ENCODE data around the gene ARSA. TPM values are rescaled to one million over a fixed set of nuclear protein-coding genes. Genes with fewer than 3 reads are reported as not detected.

ARSA gene
- total RNA-seq, 1 experiment from 2014 or later = 10.3 TPM

- H3K27me3 ChIP-seq (ENCODE audit: insufficient read depth, low read length) = no peaks in the 10 kb centered on the region
- Mint-ChIP-seq H3K36me3 (ENCODE audit: insufficient read depth in 1 of 3, low read depth in 3 of 3) (no peaks in the 10 kb centered on the region; a peak in 2 of 7 replicates), H3K27me3 (ENCODE audit: low read depth) (peaks cover 43% of the 10 kb centered on the region)
These were observed 17.4 kb downstream of the ARSA start for GRCh38 chr22:50610581-50610980.

More at GRCh38 chr22:50610581-50610980, 17.4 kb downstream of the ARSA start:
- no peak overlapping the region for H2BK5ac ChIP-seq (ENCODE audit: insufficient read length, low read length)
- no peak overlapping the region for H3K18ac ChIP-seq (ENCODE audit: insufficient read length, low read depth, low read length)
- no peak overlapping the region for H3K4ac ChIP-seq (ENCODE audit: low read depth, low read length)
- no peak overlapping the region for H3K4me2 ChIP-seq (ENCODE audit: insufficient read depth, insufficient read length, low read length)
- no peak overlapping the region for H3T11ph ChIP-seq (ENCODE audit: low read length)
- no peak overlapping the region for H2AK5ac ChIP-seq (ENCODE audit: insufficient read length, low read length)
- no peaks in the 10 kb centered on the region for H3K9me3 ChIP-seq (ENCODE audit: control insufficient read depth, low read depth, low read length)
- no peak overlapping the region for H3K27ac ChIP-seq (ENCODE audit: insufficient read length, low read depth, low read length)
- no peak overlapping the region for H4K5ac ChIP-seq (ENCODE audit: insufficient read length, low read depth, low read length)
- no peak overlapping the region for H4K91ac ChIP-seq (ENCODE audit: insufficient read length, low read depth, low read length)
- no peak overlapping the region for H4K8ac ChIP-seq (replicated peaks; ENCODE audit: insufficient read length, low read depth, low read length)
- no peaks in the 10 kb centered on the region for H4K20me1 ChIP-seq (ENCODE audit: control insufficient read depth, insufficient read depth, insufficient read length)
- peaks cover 0 to 3% of the 10 kb centered on the region in 2 experiments; a peak in 1 of 5 replicates for H3K9me3 Mint-ChIP-seq
- no peak overlapping the region for H2AFZ ChIP-seq (ENCODE audit: low read length)
- H3K23ac ChIP-seq (ENCODE audit: insufficient read length, low read depth, low read length) = no peak overlapping the region
- H3K4me1 ChIP-seq (ENCODE audit: insufficient read depth, low read length) = peaks cover 3% of the 10 kb centered on the region; the same call in 1 of the 2 replicates
- H3K56ac ChIP-seq (ENCODE audit: insufficient read length, low read depth, low read length) = no peak overlapping the region
- H2BK20ac ChIP-seq (ENCODE audit: low read depth, low read length, poor library complexity, severe bottlenecking) = no peak overlapping the region
- peaks cover 5% of the 10 kb centered on the region for H3K23me2 ChIP-seq (ENCODE audit: insufficient read length, low read depth, low read length, poor library complexity, severe bottlenecking)
- no peaks in the 10 kb centered on the region for H3K79me1 ChIP-seq (ENCODE audit: insufficient read depth, low read depth, low read length, poor library complexity, severe bottlenecking)
- no peaks in the 10 kb centered on the region for H3K79me2 ChIP-seq (ENCODE audit: insufficient read depth, low read length)
- H3K14ac ChIP-seq (ENCODE audit: insufficient read depth, low read length) = no peak overlapping the region; the same call in 1 of the 2 replicates
- H2BK15ac ChIP-seq (ENCODE audit: low read depth, low read length) = no peak overlapping the region
- no peak overlapping the region for H2BK120ac ChIP-seq (ENCODE audit: low read depth, low read length, poor library complexity, severe bottlenecking)
- no peak overlapping the region for H3K27ac Mint-ChIP-seq
- DNase-seq = no peak
- TF ChIP-seq CTCF (conservative IDR thresholded peaks at IDR 0.05) = no peak
- no peak overlapping the region for H3K4me3 Mint-ChIP-seq
- WGBS (ENCODE audit: extremely low coverage, insufficient read length, low lambda C conversion rate) = no CpG with 5 or more reads among the region's 17 CpGs
- H2BK12ac ChIP-seq (ENCODE audit: insufficient read length, low read depth, low read length) = no peak overlapping the region
- H3K9ac ChIP-seq (ENCODE audit: extremely low read depth, insufficient read length, low read length) = no peak overlapping the region
- peaks cover 10 to 16% of the 10 kb centered on the region in 2 experiments for H3K4me1 Mint-ChIP-seq

All from H9 (cell line).